Esophagus squamous epithelium (tissue), 4 donors: ENCODE measurements around the gene TRIM47.

Source experiments
- POLR2A ChIP-seq, 4 donors: fragments of 450-650 bp; IDR thresholded peaks; one replicate each; pipeline ENCODE4 v1.6.1; 2017; ENCODE audit warnings: antibody characterized with exemption in 4 of 4, mild to moderate bottlenecking in 4 of 4, moderate library complexity in 3 of 4
- TF ChIP-seq, protein P1 (sequence below), 6 experiments: fragments of 450-650 bp in 4 of 6; fragments of 200-600 bp in 2 of 6; sonication (generic) in 2 of 6; IDR thresholded peaks; one replicate each; pipeline ENCODE4 v1.5.1; 2016 to 2019; ENCODE audit warnings: antibody characterized with exemption in 6 of 6, mild to moderate bottlenecking in 4 of 6, moderate library complexity in 4 of 6

GRCh38 chr17:75925103-75925502 is 46.7 kb upstream of the TRIM47 start:
- TF ChIP-seq, protein P1, sequence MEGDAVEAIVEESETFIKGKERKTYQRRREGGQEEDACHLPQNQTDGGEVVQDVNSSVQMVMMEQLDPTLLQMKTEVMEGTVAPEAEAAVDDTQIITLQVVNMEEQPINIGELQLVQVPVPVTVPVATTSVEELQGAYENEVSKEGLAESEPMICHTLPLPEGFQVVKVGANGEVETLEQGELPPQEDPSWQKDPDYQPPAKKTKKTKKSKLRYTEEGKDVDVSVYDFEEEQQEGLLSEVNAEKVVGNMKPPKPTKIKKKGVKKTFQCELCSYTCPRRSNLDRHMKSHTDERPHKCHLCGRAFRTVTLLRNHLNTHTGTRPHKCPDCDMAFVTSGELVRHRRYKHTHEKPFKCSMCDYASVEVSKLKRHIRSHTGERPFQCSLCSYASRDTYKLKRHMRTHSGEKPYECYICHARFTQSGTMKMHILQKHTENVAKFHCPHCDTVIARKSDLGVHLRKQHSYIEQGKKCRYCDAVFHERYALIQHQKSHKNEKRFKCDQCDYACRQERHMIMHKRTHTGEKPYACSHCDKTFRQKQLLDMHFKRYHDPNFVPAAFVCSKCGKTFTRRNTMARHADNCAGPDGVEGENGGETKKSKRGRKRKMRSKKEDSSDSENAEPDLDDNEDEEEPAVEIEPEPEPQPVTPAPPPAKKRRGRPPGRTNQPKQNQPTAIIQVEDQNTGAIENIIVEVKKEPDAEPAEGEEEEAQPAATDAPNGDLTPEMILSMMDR (IDR thresholded peaks at IDR 0.05), result no peak
- TF ChIP-seq POLR2A (IDR thresholded peaks at IDR 0.05), result no peak
